H1 (cell line): ENCODE data around the gene RAB1B. TPM values are rescaled to one million over a fixed set of nuclear protein-coding genes. Genes with fewer than 3 reads are reported as not detected.

Experiments used
- polyA plus RNA-seq, 7 experiments: library from polyadenylated mRNA; depleted of rRNA in 3 of 7; stranded (reverse) in 5 of 7; unstranded in 2 of 7; fragments of >200 nt in 5 of 7; fragments of 200-250 nt in 2 of 7; gene quantifications; 1 replicate in 5 of 7; 2 replicates in 1 of 7; 4 replicates in 1 of 7; pipeline versions ENCODE4 v1.2.1 to v1.2.3, GENCODE V29; 2011 to 2013; ENCODE audit warnings: missing spikeins in 2 of 7, mixed read lengths in 2 of 7
- total RNA-seq: library from RNA; stranded (reverse); fragmentation: NEBNext Ultra II Directional; extraction: Animal tissue kit (Norgen Biotek cat#: 25700); gene quantifications from 2 replicates; pipeline ENCODE4 v1.2.1, GENCODE V29; 2021

RAB1B gene
- total and polyA plus RNA-seq, 2 of the 8 experiments (the other 6 are each of a cell fraction or from before 2014, with no cell fraction given): 100 to 217 TPM

Other genes starting within 250 kb of the RAB1B start
- gene CATSPER1, start 242.2 kb upstream of the RAB1B start, total RNA-seq: not detected in 2 replicates
- gene CATSPER1, start 242.2 kb upstream of the RAB1B start, polyA plus RNA-seq (2011; rRNA removed): not detected in 2 replicates
- 21.1 and 21.4 TPM in 2 replicates for gene GAL3ST3, start 219.5 kb upstream of the RAB1B start, total RNA-seq
- 21.1 and 35.0 TPM in 2 replicates for gene GAL3ST3, start 219.5 kb upstream of the RAB1B start, polyA plus RNA-seq (2011; rRNA removed)
- 231 and 237 TPM in 2 replicates for gene SF3B2, start 216.3 kb upstream of the RAB1B start, total RNA-seq
- 182 and 270 TPM in 2 replicates for gene SF3B2, start 216.3 kb upstream of the RAB1B start, polyA plus RNA-seq (2011; rRNA removed)
- 34.4 and 36.0 TPM in 2 replicates for gene PACS1, start 198.4 kb upstream of the RAB1B start, total RNA-seq
- 11.5 and 20.4 TPM in 2 replicates for gene PACS1, start 198.4 kb upstream of the RAB1B start, polyA plus RNA-seq (2011; rRNA removed)
- gene KLC2, start 10.9 kb upstream of the RAB1B start, total RNA-seq: 41.8 and 42.5 TPM in 2 replicates
- gene KLC2, start 10.9 kb upstream of the RAB1B start, polyA plus RNA-seq (2011; rRNA removed): 17.3 and 28.6 TPM in 2 replicates
- gene CNIH2, start 9.5 kb downstream of the RAB1B start, total RNA-seq: 15.8 and 17.0 TPM in 2 replicates
- 11.6 and 12.5 TPM in 2 replicates for gene CNIH2, start 9.5 kb downstream of the RAB1B start, polyA plus RNA-seq (2011; rRNA removed)
- gene YIF1A, start 20.5 kb downstream of the RAB1B start, total RNA-seq: 70.1 and 75.9 TPM in 2 replicates
- 178 and 248 TPM in 2 replicates for gene YIF1A, start 20.5 kb downstream of the RAB1B start, polyA plus RNA-seq (2011; rRNA removed)
- 2.4 and 3.2 TPM in 2 replicates for gene TMEM151A, start 23.3 kb downstream of the RAB1B start, total RNA-seq
- gene TMEM151A, start 23.3 kb downstream of the RAB1B start, polyA plus RNA-seq (2011; rRNA removed): 3.2 and 4.5 TPM in 2 replicates
- 3.7 and 3.9 TPM in 2 replicates for gene CD248, start 48.4 kb downstream of the RAB1B start, total RNA-seq
- 2.7 and 4.6 TPM in 2 replicates for gene CD248, start 48.4 kb downstream of the RAB1B start, polyA plus RNA-seq (2011; rRNA removed)
- gene RIN1, start 67.8 kb downstream of the RAB1B start, total RNA-seq: 5.4 and 6.6 TPM in 2 replicates
- gene RIN1, start 67.8 kb downstream of the RAB1B start, polyA plus RNA-seq (2011; rRNA removed): 2.5 and 3.8 TPM in 2 replicates
- gene BRMS1, start 76.5 kb downstream of the RAB1B start, total RNA-seq: 44.8 and 46.1 TPM in 2 replicates
- 39.2 and 46.5 TPM in 2 replicates for gene BRMS1, start 76.5 kb downstream of the RAB1B start, polyA plus RNA-seq (2011; rRNA removed)
- gene B4GAT1, start 79.0 kb downstream of the RAB1B start, total RNA-seq: 27.1 and 27.8 TPM in 2 replicates
- 22.2 and 32.8 TPM in 2 replicates for gene B4GAT1, start 79.0 kb downstream of the RAB1B start, polyA plus RNA-seq (2011; rRNA removed)
- gene SLC29A2, start 103.1 kb downstream of the RAB1B start, total RNA-seq: 29.3 and 32.4 TPM in 2 replicates
- gene SLC29A2, start 103.1 kb downstream of the RAB1B start, polyA plus RNA-seq (2011; rRNA removed): 31.6 and 42.0 TPM in 2 replicates
- 0.88 and 0.99 TPM in 2 replicates for gene NPAS4, start 152.4 kb downstream of the RAB1B start, total RNA-seq
- gene NPAS4, start 152.4 kb downstream of the RAB1B start, polyA plus RNA-seq (2011; rRNA removed): 0.73 and 0.77 TPM in 2 replicates
- gene MRPL11, start 170.2 kb downstream of the RAB1B start, total RNA-seq: 141 and 152 TPM in 2 replicates
- 105 and 106 TPM in 2 replicates for gene MRPL11, start 170.2 kb downstream of the RAB1B start, polyA plus RNA-seq (2011; rRNA removed)
- 7.6 TPM in 2 replicates for gene PELI3, start 198.3 kb downstream of the RAB1B start, total RNA-seq
- gene PELI3, start 198.3 kb downstream of the RAB1B start, polyA plus RNA-seq (2011; rRNA removed): 5.2 and 7.6 TPM in 2 replicates
- gene DPP3, start 211.8 kb downstream of the RAB1B start, total RNA-seq: 82.7 and 86.4 TPM in 2 replicates
- 75.1 and 90.6 TPM in 2 replicates for gene DPP3, start 211.8 kb downstream of the RAB1B start, polyA plus RNA-seq (2011; rRNA removed)
- gene BBS1, start 242.0 kb downstream of the RAB1B start, total RNA-seq: 19.1 and 22.1 TPM in 2 replicates
- gene BBS1, start 242.0 kb downstream of the RAB1B start, polyA plus RNA-seq (2011; rRNA removed): 19.5 and 33.7 TPM in 2 replicates